GM12864 (cell line): ENCODE results near the gene ZNF584.
"Not testable (repeated sequence)": the region's sequence is repeated elsewhere in the genome, so short reads cannot be mapped to it uniquely, and the experiment has no call there.

Experiments used
- DNase-seq: peaks from one replicate; pipeline ENCODE4 v3.0.0-alpha.2; 2011; ENCODE audit warnings: low read depth
- H3K4me3 ChIP-seq: 2 replicates; pipeline ENCODE4 v1.5.1; 2011; ENCODE audit warnings: mild to moderate bottlenecking, low read depth, low read length, control low read depth
- CTCF ChIP-seq: IDR thresholded peaks from 2 replicates; pipeline ENCODE4 v1.5.1; 2011; ENCODE audit warnings: low read depth, mild to moderate bottlenecking, moderate library complexity, low read length, control low read depth, inconsistent platforms; ENCODE audit errors: missing control alignments

Gene ZNF584

DNA sequence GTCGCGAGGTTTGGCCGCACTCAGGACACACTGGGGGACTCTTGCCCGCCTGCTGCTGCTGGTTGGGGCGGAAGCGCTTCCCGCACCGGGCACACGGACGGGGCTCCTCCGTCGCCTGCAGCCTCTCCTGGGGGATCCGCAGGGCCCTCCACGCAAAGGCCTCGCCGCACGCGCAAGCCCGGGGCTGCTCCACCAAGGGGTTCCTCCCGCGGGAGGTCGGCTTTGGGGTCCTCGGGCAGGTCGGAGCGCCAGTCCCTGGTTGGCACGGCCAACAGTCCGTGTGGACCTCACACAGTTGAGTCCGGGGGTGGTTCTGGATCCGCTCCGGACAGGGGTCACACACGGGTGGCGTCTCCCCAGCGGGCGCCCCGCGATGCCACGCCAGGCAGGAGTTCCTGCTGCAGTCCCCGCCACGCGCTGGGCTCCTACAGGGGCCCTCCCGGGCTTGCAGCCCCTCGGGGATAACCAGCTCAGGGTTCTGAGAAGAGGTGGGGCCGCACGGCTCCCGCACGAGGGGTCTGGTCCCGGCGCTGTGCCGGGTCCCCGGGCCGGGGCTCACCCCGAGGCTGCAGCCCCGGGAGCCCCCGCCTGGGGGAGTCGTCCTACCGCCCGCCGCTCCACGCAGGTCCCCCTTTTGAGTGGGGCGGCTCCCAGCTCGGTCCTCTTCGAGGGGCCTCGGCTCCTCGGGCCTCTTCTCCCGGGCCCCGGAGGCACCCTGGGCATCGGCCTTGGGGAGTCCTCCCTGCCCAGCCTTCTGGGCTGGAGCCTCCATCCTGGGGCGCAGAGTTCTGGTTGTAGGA lies 39.7 kb upstream of the ZNF584 start:
- H3K4me3 ChIP-seq = no peak overlapping the region
- TF ChIP-seq CTCF = no peak
- no peak for DNase-seq

DNA sequence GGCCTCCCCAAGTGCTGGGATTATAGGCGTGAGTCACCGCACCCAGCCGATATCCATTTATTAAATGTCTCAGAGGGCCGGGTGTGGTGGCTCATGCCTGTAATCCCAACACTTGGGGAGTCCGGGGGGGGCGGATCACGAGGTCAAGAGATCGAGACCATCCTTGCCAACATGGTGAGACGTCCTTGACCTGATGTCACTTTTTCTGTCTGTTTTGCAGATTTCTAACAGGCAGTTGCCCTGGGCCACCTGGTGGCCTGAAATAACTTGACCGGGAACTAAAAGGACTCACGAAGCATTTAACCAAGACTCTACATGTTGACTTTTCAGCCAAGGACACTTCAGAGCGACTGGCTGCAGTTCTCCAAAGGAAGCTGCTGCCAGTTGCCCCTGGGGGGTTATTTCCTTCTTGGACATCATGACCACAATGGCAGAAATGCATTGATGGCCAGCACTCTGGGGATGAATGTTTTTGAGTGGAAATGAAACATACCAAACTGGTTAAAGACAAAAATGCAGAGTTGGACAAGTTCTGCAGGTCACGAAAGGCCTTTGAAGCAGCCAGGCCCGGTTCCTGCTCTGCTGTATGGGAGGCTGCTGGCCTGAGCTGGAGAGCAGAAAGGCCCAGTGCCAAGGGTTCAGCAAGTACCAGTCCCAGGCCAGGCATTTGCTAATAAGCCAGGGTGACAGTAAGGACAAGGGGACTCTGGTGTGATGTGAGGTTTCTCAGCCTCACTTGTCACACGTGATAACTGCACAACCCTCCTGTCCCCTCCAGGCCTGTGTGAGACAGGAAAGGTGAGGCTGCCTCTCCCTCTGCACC lies 35.9 kb upstream of the ZNF584 start:
- no peak overlapping the region for H3K4me3 ChIP-seq
- DNase-seq = no peak
- peak; percentile 19 for TF ChIP-seq CTCF

DNA sequence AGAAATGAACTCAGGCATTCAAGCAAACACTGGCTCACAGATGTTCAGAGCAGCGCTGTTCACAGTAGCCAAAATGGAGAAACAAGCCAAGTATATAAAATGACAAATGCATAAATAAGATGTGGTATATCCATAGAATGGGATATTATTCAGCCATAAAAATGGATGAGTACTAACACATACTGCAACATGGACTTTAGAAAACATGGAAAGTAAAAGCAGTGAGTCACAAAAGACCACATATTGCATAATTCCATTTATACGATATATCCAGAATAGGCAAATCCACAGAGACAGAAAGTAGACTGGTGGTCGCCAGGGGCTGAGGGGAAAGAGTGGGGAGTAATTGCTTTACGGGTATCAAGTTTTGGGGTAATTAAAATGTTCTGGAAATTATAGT lies 34.2 kb upstream of the ZNF584 start:
- no peak for DNase-seq
- TF ChIP-seq CTCF = no peak
- H3K4me3 ChIP-seq = no peak overlapping the region

DNA sequence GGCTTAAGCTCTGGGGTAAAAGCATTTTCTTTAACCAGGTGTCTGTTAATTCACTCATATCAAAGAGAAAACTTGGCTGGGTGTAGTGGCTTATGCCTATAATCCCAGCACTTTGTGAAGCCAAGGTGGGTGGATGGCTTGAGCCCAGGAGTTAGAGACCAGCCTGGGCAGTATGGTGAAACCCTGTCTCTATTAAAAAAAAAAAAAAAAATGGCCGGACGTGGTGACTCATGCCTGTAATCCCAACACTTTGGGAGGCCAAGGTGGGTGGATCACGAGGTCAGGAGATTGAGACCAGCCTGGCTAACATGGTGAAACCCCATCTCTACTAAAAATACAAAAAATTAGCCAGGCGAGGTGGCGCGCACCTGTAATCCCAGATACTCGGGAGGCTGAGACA lies 31.7 kb upstream of the ZNF584 start:
- not testable (repeated sequence) for H3K4me3 ChIP-seq, DNase-seq

GRCh38 chr19:58379246-58379645 lies 29.2 kb upstream of the ZNF584 start:
- DNase-seq = no peak
- no peak overlapping the region for H3K4me3 ChIP-seq
- TF ChIP-seq CTCF = no peak

DNA sequence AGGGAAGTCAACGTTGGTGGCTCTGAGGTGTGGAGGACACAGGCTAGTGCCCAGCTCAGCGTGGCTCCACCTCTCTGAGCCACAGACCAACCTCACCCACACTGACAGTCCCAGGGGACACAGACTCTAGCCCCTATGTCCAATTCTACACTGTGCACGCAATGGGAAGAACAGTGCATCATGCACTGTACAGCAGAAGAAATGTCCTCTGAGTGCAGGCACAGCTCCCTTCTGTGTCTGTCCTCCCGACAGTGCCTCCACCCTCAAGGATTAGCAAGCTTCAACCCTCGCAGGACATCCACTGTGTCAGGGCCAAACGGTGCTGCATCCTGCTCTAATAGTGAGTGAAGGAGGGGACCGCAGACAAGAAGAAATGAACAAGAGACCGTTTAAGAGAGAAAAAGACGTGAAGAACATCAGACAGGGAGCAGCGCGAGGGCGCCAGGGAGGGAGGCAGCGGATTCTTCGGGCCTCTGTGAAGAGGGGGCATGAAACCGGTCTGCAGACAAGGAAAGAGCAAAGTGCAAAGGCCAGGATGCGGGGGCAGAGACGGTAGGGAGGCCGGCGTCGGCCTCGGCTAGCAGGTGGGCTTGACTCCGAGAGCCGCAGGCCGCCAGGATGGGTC lies 28.3 kb upstream of the ZNF584 start:
- no peak for DNase-seq
- peak overlapping the region; percentile 74 for H3K4me3 ChIP-seq
- no peak for TF ChIP-seq CTCF
